Cardiac muscle cell (in vitro differentiated cells and primary cell): ENCODE measurements around the gene C16orf82. TPM values are rescaled to one million over a fixed set of nuclear protein-coding genes. Genes with fewer than 3 reads are reported as not detected.
A peak's percentile ranks its signal among the peaks of the same experiment; 100 is the strongest.
"Not testable (repeated sequence)": the region's sequence is repeated elsewhere in the genome, so short reads cannot be mapped to it uniquely, and the experiment has no call there.

Experiments used
- DNase-seq, 2 donors: peaks; one replicate each; pipeline versions ENCODE4 v3.0.0 to v3.0.0-alpha.2; 2010 to 2017; ENCODE audit warnings: low read depth in 1 of 2, low spot score in 1 of 2
- H3K27ac ChIP-seq: fragments of 200-600 bp; sonication (generic); 2 replicates; pipeline ENCODE4 v1.5.1; 2016
- H3K27me3 ChIP-seq: fragments of 200-600 bp; sonication (generic); 2 replicates; pipeline ENCODE4 v1.6.0; 2016; ENCODE audit warnings: control low read depth
- H3K36me3 ChIP-seq: fragments of 200-600 bp; sonication (generic); 2 replicates; pipeline ENCODE4 v1.5.1; 2016; ENCODE audit warnings: control low read depth
- H3K4me1 ChIP-seq: fragments of 200-600 bp; sonication (generic); 2 replicates; pipeline ENCODE4 v1.8.1; 2017; ENCODE audit warnings: low read depth, mild to moderate bottlenecking, mixed run types
- H3K4me3 ChIP-seq: fragments of 200-600 bp; sonication (generic); 2 replicates; pipeline ENCODE4 v1.5.1; 2016; ENCODE audit warnings: mild to moderate bottlenecking
- H3K9me3 ChIP-seq: fragments of 200-600 bp; sonication (generic); 2 replicates; pipeline ENCODE4 v1.5.1; 2017; ENCODE audit warnings: low read depth, mild to moderate bottlenecking, control low read depth
- polyA plus RNA-seq: library from polyadenylated mRNA; unstranded; fragments of >200 nt; fragmentation: Nextera tagmentation; extraction: Ambion mirVana; gene quantifications from 2 replicates; pipeline ENCODE4 v1.2.1, GENCODE V29; 2016
- total RNA-seq: library from RNA; depleted of rRNA; stranded (reverse); fragments of >200 nt; gene quantifications from 2 replicates; pipeline ENCODE4 v1.2.3, GENCODE V29; 2016
- TF ChIP-seq, protein P1 (sequence below): IDR thresholded peaks from 2 replicates; pipeline ENCODE4 v1.5.1; 2012; ENCODE audit warnings: low read depth, mild to moderate bottlenecking, low read length

Gene C16orf82
- total and polyA plus RNA-seq, 2 experiments from 2014 or later = not detected

DNA sequence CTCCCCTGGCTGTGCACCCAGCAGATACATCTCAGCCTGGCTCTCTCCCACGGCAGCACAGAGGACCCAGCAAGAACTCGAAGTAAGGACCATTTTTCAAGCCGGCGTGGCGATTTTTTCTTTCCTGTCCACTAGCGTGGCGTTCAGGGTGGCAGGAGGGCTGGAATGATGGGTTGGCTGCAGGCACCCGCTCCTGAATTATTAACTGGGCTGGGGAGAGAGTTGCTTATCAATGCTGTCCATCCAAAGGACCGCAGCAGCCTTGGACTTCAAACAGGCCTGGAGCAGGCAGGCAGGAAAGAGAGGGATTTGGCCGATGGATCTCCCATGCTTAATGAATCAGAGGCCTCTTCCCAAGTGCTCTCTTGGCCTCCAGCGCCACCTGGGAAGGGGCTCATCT, 7.0 kb downstream of the C16orf82 start:
- no peak overlapping the region for H3K27ac ChIP-seq
- no peak for DNase-seq
- no peaks in the 10 kb centered on the region for H3K36me3 ChIP-seq
- H3K4me3 ChIP-seq = no peak overlapping the region
- no peaks in the 10 kb centered on the region for H3K27me3 ChIP-seq
- H3K9me3 ChIP-seq = no peaks in the 10 kb centered on the region
- no peaks in the 10 kb centered on the region for H3K4me1 ChIP-seq
- TF ChIP-seq, protein P1, sequence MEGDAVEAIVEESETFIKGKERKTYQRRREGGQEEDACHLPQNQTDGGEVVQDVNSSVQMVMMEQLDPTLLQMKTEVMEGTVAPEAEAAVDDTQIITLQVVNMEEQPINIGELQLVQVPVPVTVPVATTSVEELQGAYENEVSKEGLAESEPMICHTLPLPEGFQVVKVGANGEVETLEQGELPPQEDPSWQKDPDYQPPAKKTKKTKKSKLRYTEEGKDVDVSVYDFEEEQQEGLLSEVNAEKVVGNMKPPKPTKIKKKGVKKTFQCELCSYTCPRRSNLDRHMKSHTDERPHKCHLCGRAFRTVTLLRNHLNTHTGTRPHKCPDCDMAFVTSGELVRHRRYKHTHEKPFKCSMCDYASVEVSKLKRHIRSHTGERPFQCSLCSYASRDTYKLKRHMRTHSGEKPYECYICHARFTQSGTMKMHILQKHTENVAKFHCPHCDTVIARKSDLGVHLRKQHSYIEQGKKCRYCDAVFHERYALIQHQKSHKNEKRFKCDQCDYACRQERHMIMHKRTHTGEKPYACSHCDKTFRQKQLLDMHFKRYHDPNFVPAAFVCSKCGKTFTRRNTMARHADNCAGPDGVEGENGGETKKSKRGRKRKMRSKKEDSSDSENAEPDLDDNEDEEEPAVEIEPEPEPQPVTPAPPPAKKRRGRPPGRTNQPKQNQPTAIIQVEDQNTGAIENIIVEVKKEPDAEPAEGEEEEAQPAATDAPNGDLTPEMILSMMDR = no peak

DNA sequence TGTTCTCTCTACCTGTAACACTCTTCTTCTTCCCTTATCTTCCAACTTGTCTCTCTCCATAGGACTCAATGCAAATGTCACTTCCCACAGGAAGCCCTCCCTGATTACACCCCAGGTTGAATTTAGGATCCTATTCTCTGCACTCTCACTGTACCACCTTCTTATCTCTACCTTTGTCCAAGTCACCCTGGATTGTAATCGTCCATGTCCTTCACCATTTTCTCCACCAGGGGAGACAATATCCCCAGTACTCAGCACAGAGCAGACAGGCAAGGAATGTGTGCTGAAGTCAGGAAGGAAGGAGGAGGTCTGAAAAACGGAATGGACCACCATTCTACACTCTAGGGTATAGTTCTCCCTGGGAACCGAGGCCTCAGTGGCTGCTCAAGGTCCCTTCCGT, 14.2 kb downstream of the C16orf82 start:
- Histone ChIP-seq H3K36me3 (no peaks in the 10 kb centered on the region), H3K27me3 (no peaks in the 10 kb centered on the region), H3K27ac (no peak overlapping the region), H3K9me3 (no peaks in the 10 kb centered on the region), H3K4me1 (no peaks in the 10 kb centered on the region), H3K4me3 (no peak overlapping the region)
- TF ChIP-seq, protein P1 = peak; percentile 39
- DNase-seq = peak in 1 of 2 donors; percentile 11

GRCh38 chr16:27083861-27084261, 17.1 kb downstream of the C16orf82 start:
- peak in 1 of 2 donors; percentile 23 for DNase-seq
- Histone ChIP-seq H3K36me3 (no peaks in the 10 kb centered on the region), H3K4me1 (no peaks in the 10 kb centered on the region), H3K27me3 (no peaks in the 10 kb centered on the region), H3K9me3 (no peaks in the 10 kb centered on the region), H3K4me3 (no peak overlapping the region), H3K27ac (no peak overlapping the region)
- TF ChIP-seq, protein P1 = no peak

GRCh38 chr16:27084307-27085028, 17.7 kb downstream of the C16orf82 start:
- H3K9me3 ChIP-seq = no peaks in the 10 kb centered on the region
- no peaks in the 10 kb centered on the region for H3K36me3 ChIP-seq
- no peak overlapping the region for H3K27ac ChIP-seq
- no peak overlapping the region for H3K4me3 ChIP-seq
- no peaks in the 10 kb centered on the region for H3K4me1 ChIP-seq
- DNase-seq = no peak
- H3K27me3 ChIP-seq = no peaks in the 10 kb centered on the region
- TF ChIP-seq, protein P1 = no peak

DNA sequence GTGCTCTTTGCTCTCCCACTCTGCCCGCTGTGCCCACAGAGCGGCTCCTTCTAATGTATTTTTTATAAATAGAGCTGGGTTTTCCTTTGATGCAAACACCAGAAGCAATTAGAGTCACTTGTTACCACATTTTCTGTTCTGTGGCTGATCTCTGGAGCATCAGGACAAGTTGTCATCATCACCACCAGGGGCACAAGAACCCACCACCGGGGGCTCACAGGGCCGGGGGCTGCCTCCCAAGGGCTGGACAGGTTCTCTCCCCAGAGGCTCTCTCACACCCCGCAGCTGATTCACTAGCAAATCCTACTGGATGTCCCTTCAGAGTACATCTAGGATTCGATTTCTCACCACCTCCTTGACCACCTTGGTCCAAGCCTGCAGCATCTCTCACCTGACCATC, 18.5 kb downstream of the C16orf82 start:
- Histone ChIP-seq H3K27ac (no peak overlapping the region), H3K4me3 (no peak overlapping the region), H3K9me3 (no peaks in the 10 kb centered on the region), H3K27me3 (no peaks in the 10 kb centered on the region), H3K4me1 (no peaks in the 10 kb centered on the region), H3K36me3 (no peaks in the 10 kb centered on the region)
- DNase-seq = no peak
- TF ChIP-seq, protein P1 = no peak

DNA sequence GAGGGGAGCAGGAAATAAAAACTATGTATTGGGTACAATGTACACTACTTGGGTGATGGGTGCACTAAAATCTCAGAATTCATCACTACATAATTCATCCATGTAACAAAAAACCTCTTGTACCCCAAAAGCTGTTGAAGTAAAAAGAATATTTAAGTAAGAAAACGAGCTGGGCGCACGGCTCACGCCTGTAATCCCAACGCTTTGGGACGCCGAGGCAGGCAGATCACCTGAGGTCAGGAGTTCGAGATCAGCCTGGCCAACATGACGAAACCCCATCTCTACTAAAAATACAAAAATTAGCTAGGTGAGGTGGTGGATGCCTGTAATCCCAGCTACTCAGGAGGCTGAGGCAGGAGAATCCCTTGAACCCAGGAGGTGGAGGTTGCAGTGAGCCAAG, 19.3 kb downstream of the C16orf82 start:
- H3K4me3 ChIP-seq, H3K27ac ChIP-seq, H3K27me3 ChIP-seq, H3K4me1 ChIP-seq, H3K36me3 ChIP-seq, DNase-seq, H3K9me3 ChIP-seq: not testable (repeated sequence)
